Adrenal gland (tissue), 5 donors: ENCODE data around the gene TAPBPL.
"Not testable (repeated sequence)": the region's sequence is repeated elsewhere in the genome, so short reads cannot be mapped to it uniquely, and the experiment has no call there.

Source experiments
- POLR2A ChIP-seq, 2 donors: fragments of 450-650 bp; IDR thresholded peaks; one replicate each; pipeline ENCODE4 v1.6.1; 2017; ENCODE audit warnings: antibody characterized with exemption in 2 of 2, mild to moderate bottlenecking in 2 of 2, moderate library complexity in 1 of 2
- TF ChIP-seq, protein P1 (sequence below), 6 experiments: fragments of 450-650 bp in 4 of 6; fragments of 200-600 bp in 2 of 6; sonication (generic) in 1 of 6; IDR thresholded peaks; 1 replicate in 5 of 6; 2 replicates in 1 of 6; pipeline versions ENCODE4 v1.5.1 to v1.8.0; 2016 to 2021; ENCODE audit warnings: antibody characterized with exemption in 6 of 6, mild to moderate bottlenecking in 2 of 6, moderate library complexity in 1 of 6
- donor health status: DM: no; HTN: no; CAD: no.

DNA sequence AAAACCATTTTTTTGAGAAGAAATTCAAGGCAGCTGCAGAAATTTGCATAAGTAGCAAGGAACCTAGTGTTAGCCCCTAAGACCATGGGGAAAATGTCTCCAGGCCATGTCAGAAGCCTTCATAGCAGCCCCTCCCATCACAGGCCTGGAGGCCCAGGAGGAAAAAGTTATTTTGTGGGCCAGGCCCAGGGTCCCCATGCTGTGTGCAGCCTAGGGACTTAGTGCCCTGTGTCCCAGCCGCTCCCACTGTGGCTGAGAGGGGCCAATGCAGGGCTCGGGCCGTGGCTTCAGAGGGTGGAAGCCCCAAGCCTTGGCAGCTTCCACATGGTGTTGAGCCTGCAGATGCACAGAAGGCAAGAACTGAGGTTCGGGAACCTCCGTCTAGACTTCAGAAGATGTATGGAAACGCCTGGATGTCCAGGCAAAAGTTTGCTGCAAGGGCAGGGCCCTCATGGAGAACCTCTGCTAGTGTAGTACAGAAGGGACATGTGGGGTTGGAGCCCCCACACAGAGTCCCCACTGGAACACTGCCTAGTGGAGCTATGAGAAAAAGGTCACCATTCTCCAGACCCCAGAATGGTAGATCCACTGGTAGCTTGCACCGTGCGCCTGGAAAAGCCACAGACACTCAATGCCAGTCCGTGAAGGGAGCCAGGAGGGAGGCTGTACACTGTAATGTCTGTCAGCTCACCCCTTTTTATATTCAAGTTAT lies 15.9 kb downstream of the TAPBPL start:
- TF ChIP-seq, protein P1, sequence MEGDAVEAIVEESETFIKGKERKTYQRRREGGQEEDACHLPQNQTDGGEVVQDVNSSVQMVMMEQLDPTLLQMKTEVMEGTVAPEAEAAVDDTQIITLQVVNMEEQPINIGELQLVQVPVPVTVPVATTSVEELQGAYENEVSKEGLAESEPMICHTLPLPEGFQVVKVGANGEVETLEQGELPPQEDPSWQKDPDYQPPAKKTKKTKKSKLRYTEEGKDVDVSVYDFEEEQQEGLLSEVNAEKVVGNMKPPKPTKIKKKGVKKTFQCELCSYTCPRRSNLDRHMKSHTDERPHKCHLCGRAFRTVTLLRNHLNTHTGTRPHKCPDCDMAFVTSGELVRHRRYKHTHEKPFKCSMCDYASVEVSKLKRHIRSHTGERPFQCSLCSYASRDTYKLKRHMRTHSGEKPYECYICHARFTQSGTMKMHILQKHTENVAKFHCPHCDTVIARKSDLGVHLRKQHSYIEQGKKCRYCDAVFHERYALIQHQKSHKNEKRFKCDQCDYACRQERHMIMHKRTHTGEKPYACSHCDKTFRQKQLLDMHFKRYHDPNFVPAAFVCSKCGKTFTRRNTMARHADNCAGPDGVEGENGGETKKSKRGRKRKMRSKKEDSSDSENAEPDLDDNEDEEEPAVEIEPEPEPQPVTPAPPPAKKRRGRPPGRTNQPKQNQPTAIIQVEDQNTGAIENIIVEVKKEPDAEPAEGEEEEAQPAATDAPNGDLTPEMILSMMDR (IDR thresholded peaks at IDR 0.05), result not testable (repeated sequence)
- TF ChIP-seq POLR2A (IDR thresholded peaks at IDR 0.05), result not testable (repeated sequence)
